Measurements from ENCODE around the gene INPP5A. TPM values are rescaled to one million over a fixed set of nuclear protein-coding genes. Genes with fewer than 3 reads are reported as not detected.

Gene INPP5A
- total RNA-seq, 2 experiments from 2014 or later: 4.8 to 4.9 TPM

- ChIA-PET POLR2A (no interaction called here), CTCF (no interaction called here)
Measured at GRCh38 chr10:132555648-132556575, 18.3 kb downstream of the INPP5A start.

- POLR2A ChIA-PET: no interaction called here
- CTCF ChIA-PET: no interaction called here
Measured at GRCh38 chr10:132556994-132557441, 19.4 kb downstream of the INPP5A start.

- CTCF ChIA-PET: no interaction called here
- POLR2A ChIA-PET: no interaction called here
Measured at GRCh38 chr10:132557696-132558515, 20.3 kb downstream of the INPP5A start.

GRCh38 chr10:132558516-132559413 lies 21.2 kb downstream of the INPP5A start:
- ChIA-PET POLR2A (no interaction called here), CTCF (no interaction called here)

- CTCF ChIA-PET: no interaction called here
- POLR2A ChIA-PET: no interaction called here
Measured at GRCh38 chr10:132559538-132559937, 22.0 kb downstream of the INPP5A start.

- POLR2A ChIA-PET: no interaction called here
- CTCF ChIA-PET: no interaction called here
Measured at GRCh38 chr10:132560241-132560731, 22.7 kb downstream of the INPP5A start.

GRCh38 chr10:132562177-132562915 lies 24.8 kb downstream of the INPP5A start:
- ChIA-PET CTCF (interaction anchor here (1.8 kb wide), 1 partner anchor 11 kb away, joined by 5 read pairs; no protein-coding TSS in a partner anchor), POLR2A (no interaction called here)

- ChIA-PET POLR2A (no interaction called here), CTCF (interaction anchor here (1.8 kb wide), 1 partner anchor 12 kb away, joined by 5 read pairs; no protein-coding TSS in a partner anchor)
Measured at GRCh38 chr10:132562916-132563456, 25.4 kb downstream of the INPP5A start.

- POLR2A ChIA-PET: no interaction called here
Measured at GRCh38 chr10:132563485-132564248, 26.1 kb downstream of the INPP5A start.

GRCh38 chr10:132564249-132564605 lies 26.6 kb downstream of the INPP5A start:
- CTCF ChIA-PET: no interaction called here
- POLR2A ChIA-PET: no interaction called here

More at GRCh38 chr10:132563485-132564248, 26.1 kb downstream of the INPP5A start:
- CTCF ChIA-PET: interaction anchor here (1.8 kb wide), 1 partner anchor 12 kb away, joined by 5 read pairs; no protein-coding TSS in a partner anchor

- ChIA-PET POLR2A (no interaction called here), CTCF (no interaction called here)
Measured at GRCh38 chr10:132564690-132565089, 27.1 kb downstream of the INPP5A start.

- CTCF ChIA-PET: no interaction called here
- POLR2A ChIA-PET: no interaction called here
Measured at GRCh38 chr10:132565516-132566209, 28.1 kb downstream of the INPP5A start.

GRCh38 chr10:132566892-132567291 lies 29.3 kb downstream of the INPP5A start:
- CTCF ChIA-PET: interaction anchor here (1.3 kb wide), 1 partner anchor 15 kb away, joined by 3 read pairs; no protein-coding TSS in a partner anchor

GRCh38 chr10:132570265-132570664 lies 32.7 kb downstream of the INPP5A start:
- ChIA-PET CTCF (no interaction called here), POLR2A (no interaction called here)

More at GRCh38 chr10:132566892-132567291, 29.3 kb downstream of the INPP5A start:
- POLR2A ChIA-PET: no interaction called here

- CTCF ChIA-PET: interaction anchor here (1.2 kb wide), 1 partner anchor 17 kb away, joined by 3 read pairs; no protein-coding TSS in a partner anchor
- POLR2A ChIA-PET: interaction anchor here (0.8 kb wide), 1 partner anchor 21 kb away, joined by 3 read pairs; no protein-coding TSS in a partner anchor
Measured at GRCh38 chr10:132570771-132571649, 33.4 kb downstream of the INPP5A start.

Data from activated CD8-positive, alpha-beta memory T cell treated with anti-CD3 and anti-CD28 coated beads for 36 hours (primary cell).